Mucosa of stomach (tissue), 1 donor: ENCODE measurements around the gene HSP90AB1.
A peak's percentile ranks its signal among the peaks of the same experiment; 100 is the strongest.
"Not testable (repeated sequence)": the region's sequence is repeated elsewhere in the genome, so short reads cannot be mapped to it uniquely, and the experiment has no call there.

Experiments
- H3K27me3 ChIP-seq: one replicate; pipeline ENCODE4 v1.7.0; 2013; ENCODE audit warnings: mild to moderate bottlenecking, low read length; ENCODE audit not compliant: control insufficient read depth, insufficient read depth
- H3K36me3 ChIP-seq: one replicate; pipeline ENCODE4 v1.7.0; 2013; ENCODE audit warnings: low read length; ENCODE audit not compliant: control insufficient read depth, insufficient read depth
- H3K4me1 ChIP-seq: one replicate; pipeline ENCODE4 v1.7.0; 2013; ENCODE audit warnings: mild to moderate bottlenecking, low read length; ENCODE audit not compliant: control insufficient read depth, insufficient read depth
- H3K4me3 ChIP-seq: one replicate; pipeline ENCODE4 v1.7.0; 2013; ENCODE audit warnings: low read length
- H3K9ac ChIP-seq: one replicate; pipeline ENCODE4 v1.7.0; 2013; ENCODE audit warnings: mild to moderate bottlenecking, low read length, moderate library complexity
- H3K9me3 ChIP-seq: one replicate; pipeline ENCODE4 v1.7.0; 2013; ENCODE audit warnings: mild to moderate bottlenecking, low read length, moderate library complexity; ENCODE audit not compliant: control insufficient read depth
- donor health status: Pancreatic carcinoma.

HSP90AB1 gene

DNA sequence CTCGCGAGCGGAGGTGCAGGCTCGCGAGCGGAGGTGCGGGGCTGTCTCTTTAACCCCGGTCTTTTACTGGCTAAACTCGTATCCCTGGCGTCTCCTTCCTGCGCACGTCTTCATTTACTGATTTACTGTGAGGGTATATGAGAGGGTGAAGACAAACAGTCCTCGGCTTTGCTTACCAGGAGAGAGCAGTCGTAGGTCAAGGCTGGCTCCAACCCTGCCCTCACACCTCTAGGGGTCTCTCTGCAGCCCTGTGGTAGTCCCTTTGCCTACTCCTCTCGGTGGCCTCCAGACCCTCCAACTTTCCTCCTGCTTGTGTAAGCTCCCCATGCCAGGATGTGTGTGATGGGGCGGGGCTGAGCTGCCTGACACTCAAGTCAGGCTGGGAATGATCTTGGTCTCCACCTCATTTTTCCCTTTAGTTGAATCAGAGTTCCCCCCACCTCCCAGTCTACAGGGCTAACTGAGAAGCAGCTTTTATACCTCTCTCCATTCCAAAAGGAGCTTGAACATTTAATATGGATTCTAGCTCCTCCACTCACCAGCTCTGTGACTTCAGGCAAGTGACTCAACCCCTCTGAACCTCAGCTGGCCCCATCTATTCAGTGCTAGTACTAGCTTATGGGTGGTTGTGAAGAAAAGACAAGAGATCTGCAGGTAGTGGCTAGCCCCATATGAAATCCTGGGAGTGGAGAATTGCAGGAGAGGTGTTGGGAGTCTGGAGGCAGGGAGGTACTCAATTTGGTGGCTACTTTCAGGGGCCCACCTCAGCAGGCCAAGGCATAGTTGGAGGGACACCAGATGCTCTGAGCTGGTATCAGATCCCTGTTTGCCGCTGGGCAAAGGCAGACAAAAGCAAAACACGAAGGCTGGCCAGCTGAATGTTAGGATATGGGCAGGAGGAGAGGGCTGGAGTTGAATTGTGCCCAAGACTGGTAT lies 22.6 kb upstream of the HSP90AB1 start:
- H3K36me3 ChIP-seq: peaks cover 4% of the 10 kb centered on the region
- H3K4me1 ChIP-seq: peaks cover 71% of the 10 kb centered on the region
- no peaks in the 10 kb centered on the region for H3K9me3 ChIP-seq
- peak overlapping the region; percentile 40 for H3K9ac ChIP-seq
- H3K4me3 ChIP-seq: no peak overlapping the region
- H3K27me3 ChIP-seq: no peaks in the 10 kb centered on the region

DNA sequence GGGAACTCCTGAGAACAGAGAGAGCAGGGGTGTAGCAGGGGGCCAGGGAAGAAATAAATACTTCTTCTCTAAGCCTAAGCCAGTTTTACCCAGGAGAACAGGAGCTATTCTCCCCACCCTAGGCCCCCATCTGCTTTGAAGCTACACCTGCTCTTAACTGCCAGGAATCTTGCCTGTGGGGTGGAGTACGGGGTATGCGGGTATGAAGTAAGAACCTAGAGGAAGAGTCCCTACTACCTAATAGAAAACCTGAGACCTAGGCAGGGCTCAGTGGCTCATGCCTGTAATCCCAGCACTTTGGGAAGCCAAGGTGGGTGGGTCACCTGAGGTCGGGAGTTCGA lies 22.0 kb upstream of the HSP90AB1 start:
- H3K4me1 ChIP-seq: peaks cover 69% of the 10 kb centered on the region
- H3K36me3 ChIP-seq: peaks cover 4% of the 10 kb centered on the region
- H3K4me3 ChIP-seq: no peak overlapping the region
- H3K9me3 ChIP-seq: no peaks in the 10 kb centered on the region
- H3K27me3 ChIP-seq: no peaks in the 10 kb centered on the region
- no peak overlapping the region for H3K9ac ChIP-seq

DNA sequence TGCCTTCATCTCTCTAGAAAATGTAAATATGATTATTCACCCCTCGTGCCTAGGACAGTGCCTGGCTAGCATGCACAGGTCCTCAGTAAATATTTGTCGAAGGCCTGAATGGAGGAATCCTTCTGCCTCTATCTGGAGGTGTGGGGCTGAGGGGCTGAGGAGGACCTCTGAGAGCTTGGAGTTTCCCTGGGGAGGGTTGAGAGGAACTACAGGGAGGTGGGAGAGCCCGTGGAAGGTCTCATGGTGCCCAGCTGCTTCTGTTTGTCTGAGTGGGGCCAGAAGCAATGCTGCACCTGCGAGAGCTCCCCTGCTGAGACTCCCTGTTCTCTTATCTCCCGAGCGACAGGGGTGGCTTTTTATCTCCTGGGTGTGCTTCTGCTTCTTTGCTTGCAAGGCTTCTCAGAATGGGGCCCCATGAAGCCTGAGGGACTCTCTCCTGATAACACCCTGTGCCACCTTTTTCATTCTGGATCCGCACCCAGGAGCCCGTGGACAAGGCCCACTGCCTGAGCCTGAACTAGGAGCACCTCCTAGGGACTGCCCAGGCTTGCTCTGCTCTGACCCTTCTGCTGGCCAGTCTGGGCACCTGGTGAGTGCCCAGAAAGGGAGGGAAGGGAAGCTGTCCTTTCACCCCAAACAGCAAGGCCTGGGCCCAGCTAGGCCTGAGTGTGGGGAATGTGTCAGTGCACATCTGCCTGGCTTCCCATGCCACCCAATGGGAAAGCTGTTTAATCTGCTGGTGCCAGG lies 21.1 kb upstream of the HSP90AB1 start:
- Histone ChIP-seq H3K27me3 (no peaks in the 10 kb centered on the region), H3K4me1 (peaks cover 61% of the 10 kb centered on the region), H3K4me3 (no peak overlapping the region), H3K9me3 (no peaks in the 10 kb centered on the region), H3K9ac (peak overlapping the region; percentile 39), H3K36me3 (peaks cover 4% of the 10 kb centered on the region)

DNA sequence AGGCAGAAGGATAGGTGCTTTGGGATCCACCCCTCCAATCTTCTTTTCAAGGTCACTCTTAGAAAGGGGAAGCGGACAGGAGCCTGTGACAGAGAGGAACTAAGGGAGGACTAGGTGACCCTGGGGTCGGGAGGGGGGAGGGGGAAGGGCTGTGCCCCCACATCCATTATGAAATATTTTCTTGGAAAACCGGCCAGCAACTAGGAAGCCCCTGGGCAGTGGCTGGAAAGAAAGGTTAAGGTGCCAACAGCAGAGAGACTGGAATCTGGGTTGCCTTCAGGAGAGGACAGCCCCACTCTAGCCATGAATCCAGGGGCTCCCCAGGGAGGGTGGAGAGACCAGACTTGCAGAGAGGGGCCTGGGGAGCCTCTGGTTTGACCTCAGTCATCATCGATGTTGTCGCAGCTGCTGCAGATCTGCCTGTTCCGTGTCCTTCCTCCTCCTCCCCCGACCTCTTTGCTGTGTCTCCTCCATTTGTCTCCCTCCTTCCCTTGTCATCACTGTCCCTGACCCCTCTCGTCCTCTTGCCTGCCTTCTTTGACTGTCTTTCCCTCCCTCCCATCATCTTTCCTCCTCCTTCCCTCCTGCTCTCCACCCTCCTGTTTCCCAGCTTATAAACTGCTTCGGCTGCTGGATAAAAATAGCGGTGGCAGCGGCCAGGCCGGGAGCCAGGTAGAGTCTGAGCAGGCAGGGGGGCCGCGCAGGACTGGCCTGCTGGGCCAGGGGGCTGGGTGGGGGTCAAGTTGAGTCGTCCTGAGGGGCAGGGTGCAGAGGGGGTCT lies 20.3 kb upstream of the HSP90AB1 start:
- Histone ChIP-seq H3K9ac (peak overlapping the region; percentile 39), H3K36me3 (peaks cover 4% of the 10 kb centered on the region), H3K27me3 (no peaks in the 10 kb centered on the region), H3K9me3 (no peaks in the 10 kb centered on the region), H3K4me3 (no peak overlapping the region), H3K4me1 (peaks cover 53% of the 10 kb centered on the region)

DNA sequence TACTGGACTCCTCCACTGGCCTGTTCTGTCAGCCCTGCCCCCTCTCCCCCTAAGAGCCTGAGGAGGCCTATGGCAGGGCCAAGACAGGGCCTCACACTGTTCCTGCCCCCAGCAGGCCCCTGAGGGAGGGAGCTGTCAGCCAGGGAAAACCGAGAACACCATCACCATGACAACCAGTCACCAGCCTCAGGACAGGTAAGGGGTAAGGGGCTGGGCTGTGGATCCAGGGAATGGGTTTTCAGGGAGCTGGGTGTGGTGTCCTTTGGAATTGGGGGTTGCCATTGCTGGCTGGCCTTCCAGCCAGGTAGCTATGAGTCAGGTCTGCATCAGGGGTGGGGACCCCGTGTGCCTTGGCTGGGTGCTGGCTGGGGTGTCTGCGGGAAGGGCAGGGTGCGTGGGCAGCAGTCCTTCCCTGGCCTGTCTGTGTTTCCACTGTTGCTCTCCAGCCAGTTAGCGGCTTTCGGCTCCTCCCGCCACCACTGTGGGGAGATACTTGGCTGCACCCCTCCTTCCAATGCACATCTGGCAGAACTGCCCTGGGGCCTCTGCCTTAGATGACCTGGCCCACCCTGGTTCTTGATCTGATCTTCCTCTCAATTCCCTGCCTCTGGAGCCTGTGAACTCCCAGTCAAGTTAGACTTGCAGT lies 19.6 kb upstream of the HSP90AB1 start:
- Histone ChIP-seq H3K36me3 (peaks cover 4% of the 10 kb centered on the region), H3K4me3 (no peak overlapping the region)

DNA sequence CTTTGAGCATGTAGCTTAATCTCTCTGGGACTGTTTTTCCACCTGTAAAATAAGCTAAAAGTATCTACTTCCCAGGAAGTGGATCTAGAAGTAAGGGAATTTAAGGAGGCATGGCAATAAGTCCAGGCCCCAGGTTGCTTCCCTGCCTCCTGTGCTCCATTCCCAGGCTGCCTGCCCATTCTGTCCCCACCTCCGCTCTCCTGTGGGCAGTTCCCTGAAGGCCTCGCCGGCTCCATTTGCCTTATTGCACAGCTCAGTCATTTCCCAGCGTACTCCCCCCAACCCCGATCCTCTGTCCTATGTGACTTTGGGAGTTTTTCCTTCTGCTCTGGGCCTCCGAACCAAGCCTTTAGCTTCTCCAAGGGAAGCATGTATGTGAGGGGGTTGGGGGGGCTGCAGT lies 18.9 kb upstream of the HSP90AB1 start:
- Histone ChIP-seq H3K36me3 (peaks cover 4% of the 10 kb centered on the region), H3K9me3 (no peaks in the 10 kb centered on the region), H3K9ac (no peak overlapping the region), H3K27me3 (no peaks in the 10 kb centered on the region), H3K4me3 (no peak overlapping the region), H3K4me1 (peaks cover 39% of the 10 kb centered on the region)

More for the DNA sequence above, 19.6 kb upstream of the HSP90AB1 start:
- Histone ChIP-seq H3K9me3 (no peaks in the 10 kb centered on the region), H3K27me3 (no peaks in the 10 kb centered on the region), H3K9ac (peak overlapping the region; percentile 28), H3K4me1 (peaks cover 46% of the 10 kb centered on the region)

DNA sequence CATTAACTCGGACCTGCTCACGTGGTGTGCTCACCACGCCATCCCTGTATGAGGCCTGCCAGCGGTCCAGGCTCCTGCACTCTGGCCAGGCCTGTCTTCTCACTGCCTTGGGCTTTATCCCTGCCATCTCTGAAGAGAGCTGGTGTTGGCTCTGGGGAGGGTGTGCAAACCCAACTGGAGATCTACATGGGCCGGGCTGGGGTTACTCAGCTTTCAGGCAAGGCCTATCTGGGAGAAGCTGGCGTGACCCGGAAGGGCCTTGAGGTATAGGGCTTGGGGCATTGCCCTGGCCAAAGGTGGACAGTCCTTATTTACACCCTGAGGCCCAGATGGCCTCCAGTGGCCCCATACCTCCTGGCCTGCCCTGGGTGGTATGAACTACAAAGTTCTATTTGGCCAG lies 18.5 kb upstream of the HSP90AB1 start:
- Histone ChIP-seq H3K9ac (no peak overlapping the region), H3K36me3 (peaks cover 4% of the 10 kb centered on the region), H3K4me3 (no peak overlapping the region), H3K4me1 (peaks cover 37% of the 10 kb centered on the region), H3K27me3 (no peaks in the 10 kb centered on the region), H3K9me3 (no peaks in the 10 kb centered on the region)

DNA sequence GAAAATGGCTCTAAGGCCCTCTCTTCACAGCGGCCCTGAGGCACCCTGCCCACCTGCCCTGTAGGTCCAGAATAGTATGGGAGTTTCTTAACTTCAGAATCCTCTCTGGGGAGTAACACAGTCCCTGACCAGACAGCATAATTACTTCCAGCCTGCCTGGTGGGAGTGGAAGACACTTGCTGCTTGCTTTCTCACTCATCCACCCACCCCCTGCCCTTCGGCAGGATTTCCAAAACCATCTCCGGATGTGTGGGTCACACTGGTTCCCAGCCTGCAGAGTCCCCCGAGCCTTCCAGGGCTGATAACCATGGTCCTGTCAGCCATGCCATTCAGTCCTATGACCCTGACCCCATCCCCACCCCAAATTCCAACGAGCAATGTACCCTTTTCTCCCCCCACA lies 18.1 kb upstream of the HSP90AB1 start:
- no peaks in the 10 kb centered on the region for H3K27me3 ChIP-seq
- peaks cover 34% of the 10 kb centered on the region for H3K4me1 ChIP-seq
- H3K4me3 ChIP-seq: no peak overlapping the region
- H3K9me3 ChIP-seq: no peaks in the 10 kb centered on the region
- H3K36me3 ChIP-seq: peaks cover 4% of the 10 kb centered on the region
- H3K9ac ChIP-seq: no peak overlapping the region

DNA sequence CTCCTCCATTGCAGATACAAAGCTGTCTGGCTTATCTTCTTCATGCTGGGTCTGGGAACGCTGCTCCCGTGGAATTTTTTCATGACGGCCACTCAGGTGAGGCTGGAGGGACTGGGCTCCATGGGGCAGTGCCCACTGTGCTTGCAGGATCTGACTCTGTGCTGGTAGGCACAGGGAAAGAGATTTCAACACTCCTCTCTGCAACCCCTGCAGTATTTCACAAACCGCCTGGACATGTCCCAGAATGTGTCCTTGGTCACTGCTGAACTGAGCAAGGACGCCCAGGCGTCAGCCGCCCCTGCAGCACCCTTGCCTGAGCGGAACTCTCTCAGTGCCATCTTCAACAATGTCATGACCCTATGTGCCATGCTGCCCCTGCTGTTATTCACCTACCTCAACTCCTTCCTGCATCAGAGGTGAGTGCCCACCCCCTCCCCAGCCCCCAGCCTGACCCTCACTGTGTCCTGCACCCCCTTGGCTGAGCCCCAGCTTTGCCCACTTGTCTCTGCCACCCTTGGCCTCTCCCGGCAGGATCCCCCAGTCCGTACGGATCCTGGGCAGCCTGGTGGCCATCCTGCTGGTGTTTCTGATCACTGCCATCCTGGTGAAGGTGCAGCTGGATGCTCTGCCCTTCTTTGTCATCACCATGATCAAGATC lies 17.4 kb upstream of the HSP90AB1 start:
- Histone ChIP-seq H3K4me1 (peaks cover 33% of the 10 kb centered on the region), H3K27me3 (no peaks in the 10 kb centered on the region), H3K9ac (no peak overlapping the region), H3K4me3 (no peak overlapping the region), H3K9me3 (no peaks in the 10 kb centered on the region), H3K36me3 (peaks cover 4% of the 10 kb centered on the region)

DNA sequence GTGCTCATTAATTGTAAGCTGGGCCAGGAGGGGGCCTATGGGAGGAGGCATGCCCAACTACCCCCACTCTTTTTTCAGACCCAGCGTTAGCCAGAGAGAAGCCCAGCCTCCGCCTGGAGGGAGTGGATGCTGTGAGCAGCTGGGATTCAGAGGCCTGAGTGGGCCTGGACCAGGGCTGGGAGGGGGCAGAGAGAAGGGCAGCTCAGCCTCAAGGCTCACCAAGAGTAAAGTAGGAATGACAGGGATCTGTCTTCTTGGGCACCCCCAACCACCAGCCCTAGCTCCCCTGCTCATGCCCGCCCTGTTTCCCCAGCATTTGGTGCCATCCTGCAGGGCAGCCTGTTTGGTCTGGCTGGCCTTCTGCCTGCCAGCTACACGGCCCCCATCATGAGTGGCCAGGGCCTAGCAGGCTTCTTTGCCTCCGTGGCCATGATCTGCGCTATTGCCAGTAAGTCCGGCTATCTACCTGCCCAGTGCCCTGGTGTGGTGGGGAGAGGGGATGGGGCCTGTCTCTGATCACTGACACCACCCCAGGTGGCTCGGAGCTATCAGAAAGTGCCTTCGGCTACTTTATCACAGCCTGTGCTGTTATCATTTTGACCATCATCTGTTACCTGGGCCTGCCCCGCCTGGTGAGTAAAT lies 16.7 kb upstream of the HSP90AB1 start:
- H3K9me3 ChIP-seq: no peaks in the 10 kb centered on the region
- no peak overlapping the region for H3K4me3 ChIP-seq
- H3K4me1 ChIP-seq: peaks cover 36% of the 10 kb centered on the region
- H3K9ac ChIP-seq: no peak overlapping the region
- H3K36me3 ChIP-seq: peaks cover 4% of the 10 kb centered on the region
- no peaks in the 10 kb centered on the region for H3K27me3 ChIP-seq

DNA sequence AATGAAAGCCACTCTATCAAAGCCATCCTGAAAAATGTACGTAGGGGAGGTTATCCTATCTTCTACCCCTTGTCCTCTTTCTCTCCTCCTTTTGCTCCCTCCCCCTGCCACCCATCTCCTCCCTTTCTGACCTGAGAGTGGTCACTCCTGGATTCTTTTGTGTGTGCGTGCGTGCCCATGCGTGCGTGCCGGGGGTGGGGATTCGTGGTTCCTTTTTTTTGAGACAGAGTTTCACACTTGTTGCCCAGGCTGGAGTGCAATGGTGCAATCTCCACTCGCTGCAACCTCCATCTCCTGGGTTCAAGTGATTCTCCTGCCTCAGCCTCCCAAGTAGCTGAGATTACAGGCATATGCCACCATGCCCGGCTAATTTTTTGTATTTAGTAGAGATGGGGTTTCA lies 15.5 kb upstream of the HSP90AB1 start:
- H3K27me3 ChIP-seq, H3K9ac ChIP-seq, H3K9me3 ChIP-seq, H3K4me3 ChIP-seq, H3K36me3 ChIP-seq: not testable (repeated sequence)
- peaks cover 26% of the 10 kb centered on the region for H3K4me1 ChIP-seq
